Measurements from ENCODE around the gene XCR1.

- TF ChIP-seq ELF1 (IDR thresholded peaks at IDR 0.05; ENCODE audit: borderline replicate concordance, low read depth) (no peak), ZBTB33 (IDR thresholded peaks at IDR 0.05; ENCODE audit: extremely low read depth, insufficient replicate concordance, low read length) (no peak)
Measured at GRCh38 chr3:45980229-45980813, 47.0 kb downstream of the XCR1 start.

Measured in HCT116 (cell line).